Ishikawa (cell line): ENCODE measurements around the gene PROK2.
A peak's percentile ranks its signal among the peaks of the same experiment; 100 is the strongest.

ENCODE experiments used
- CEBPB ChIP-seq: IDR thresholded peaks from 2 replicates; pipeline ENCODE4 v1.6.1; 2012
- CREB1 ChIP-seq: IDR thresholded peaks from 2 replicates; pipeline ENCODE4 v1.6.1; 2012; ENCODE audit warnings: low read depth
- EGR1 ChIP-seq: IDR thresholded peaks from 2 replicates; pipeline ENCODE4 v1.6.1; 2012
- EP300 ChIP-seq: IDR thresholded peaks from 2 replicates; pipeline ENCODE4 v1.6.1; 2012; ENCODE audit warnings: borderline replicate concordance
- FOXM1 ChIP-seq: IDR thresholded peaks from 2 replicates; pipeline ENCODE4 v1.6.1; 2012; ENCODE audit warnings: low read depth, borderline replicate concordance
- MAX ChIP-seq: IDR thresholded peaks from 2 replicates; pipeline ENCODE4 v1.6.1; 2012
- NFIC ChIP-seq: IDR thresholded peaks from 2 replicates; pipeline ENCODE4 v1.6.1; 2012
- RAD21 ChIP-seq: IDR thresholded peaks from 2 replicates; pipeline ENCODE4 v1.6.1; 2012; ENCODE audit warnings: low read depth
- REST ChIP-seq: IDR thresholded peaks from 2 replicates; pipeline ENCODE4 v1.6.1; 2012; ENCODE audit warnings: low read depth, mild to moderate bottlenecking
- TAF1 ChIP-seq: IDR thresholded peaks from 2 replicates; pipeline ENCODE4 v1.6.1; 2012; ENCODE audit warnings: low read depth, mild to moderate bottlenecking
- TCF12 ChIP-seq: IDR thresholded peaks from 2 replicates; pipeline ENCODE4 v1.6.1; 2012; ENCODE audit warnings: low read depth
- TEAD4 ChIP-seq: IDR thresholded peaks from 2 replicates; pipeline ENCODE4 v1.6.1; 2012
- USF1 ChIP-seq: IDR thresholded peaks from 2 replicates; pipeline ENCODE4 v1.6.1; 2012
- YY1 ChIP-seq: IDR thresholded peaks from 2 replicates; pipeline ENCODE4 v1.6.1; 2012; ENCODE audit warnings: low read depth
- ZBTB7A ChIP-seq: IDR thresholded peaks from 2 replicates; pipeline ENCODE4 v1.6.1; 2012; ENCODE audit warnings: low read depth

Gene PROK2

GRCh38 chr3:71758091-71758490 lies 26.9 kb downstream of the PROK2 start:
- TF ChIP-seq USF1 (no peak), TCF12 (no peak), TAF1 (no peak), FOXM1 (no peak), REST (no peak), CEBPB (no peak), ZBTB7A (no peak), TEAD4 (no peak), EP300 (no peak), CREB1 (no peak), YY1 (no peak), NFIC (no peak), EGR1 (no peak), MAX (no peak), RAD21 (no peak)

- no peak for TF ChIP-seq TEAD4
- no peak for TF ChIP-seq REST
- TF ChIP-seq USF1 = no peak
- no peak for TF ChIP-seq CEBPB
- TF ChIP-seq NFIC = no peak
- TF ChIP-seq TAF1 = no peak
- no peak for TF ChIP-seq CREB1
- no peak for TF ChIP-seq ZBTB7A
- TF ChIP-seq YY1 = no peak
- TF ChIP-seq FOXM1 = no peak
- no peak for TF ChIP-seq MAX
- no peak for TF ChIP-seq RAD21
- no peak for TF ChIP-seq EP300
- TF ChIP-seq EGR1 = no peak
- no peak for TF ChIP-seq TCF12
Observed at GRCh38 chr3:71754610-71755253, 30.2 kb downstream of the PROK2 start.

GRCh38 chr3:71753701-71754609 lies 31.0 kb downstream of the PROK2 start, which contains the start of gene GPR27:
GPR27 (plus strand) TSS chr3:71753855; CDS start chr3:71754050, 195 bp downstream.
- peak; percentile 74 for TF ChIP-seq EGR1
- TF ChIP-seq ZBTB7A = no peak
- TF ChIP-seq EP300 = no peak
- TF ChIP-seq YY1 = peak; percentile 72
- peak; percentile 72 for TF ChIP-seq MAX

- peak; percentile 46; the same call in 1 of the 2 replicates for TF ChIP-seq ZBTB7A
- no peak for TF ChIP-seq YY1
Observed at GRCh38 chr3:71752831-71753700, 31.9 kb downstream of the PROK2 start.
